Epithelial cell of esophagus (primary cell): ENCODE data around the gene CEP170B.

Experiments used
- DNase-seq: peaks from one replicate; pipeline ENCODE4 v3.0.0; 2010; ENCODE audit warnings: low read depth
- H3K4me3 ChIP-seq: 2 replicates; pipeline ENCODE4 v1.5.1; 2011; ENCODE audit warnings: mild to moderate bottlenecking, low read length, control low read depth
- TF ChIP-seq, protein P1 (sequence below): IDR thresholded peaks from 2 replicates; pipeline ENCODE4 v1.5.1; 2011; ENCODE audit warnings: low read depth, mild to moderate bottlenecking, low read length, control low read depth, inconsistent platforms; ENCODE audit not compliant: insufficient read depth; ENCODE audit errors: missing control alignments

CEP170B gene

GRCh38 chr14:104844306-104845032 lies 20.6 kb upstream of the CEP170B start:
- TF ChIP-seq, protein P1, sequence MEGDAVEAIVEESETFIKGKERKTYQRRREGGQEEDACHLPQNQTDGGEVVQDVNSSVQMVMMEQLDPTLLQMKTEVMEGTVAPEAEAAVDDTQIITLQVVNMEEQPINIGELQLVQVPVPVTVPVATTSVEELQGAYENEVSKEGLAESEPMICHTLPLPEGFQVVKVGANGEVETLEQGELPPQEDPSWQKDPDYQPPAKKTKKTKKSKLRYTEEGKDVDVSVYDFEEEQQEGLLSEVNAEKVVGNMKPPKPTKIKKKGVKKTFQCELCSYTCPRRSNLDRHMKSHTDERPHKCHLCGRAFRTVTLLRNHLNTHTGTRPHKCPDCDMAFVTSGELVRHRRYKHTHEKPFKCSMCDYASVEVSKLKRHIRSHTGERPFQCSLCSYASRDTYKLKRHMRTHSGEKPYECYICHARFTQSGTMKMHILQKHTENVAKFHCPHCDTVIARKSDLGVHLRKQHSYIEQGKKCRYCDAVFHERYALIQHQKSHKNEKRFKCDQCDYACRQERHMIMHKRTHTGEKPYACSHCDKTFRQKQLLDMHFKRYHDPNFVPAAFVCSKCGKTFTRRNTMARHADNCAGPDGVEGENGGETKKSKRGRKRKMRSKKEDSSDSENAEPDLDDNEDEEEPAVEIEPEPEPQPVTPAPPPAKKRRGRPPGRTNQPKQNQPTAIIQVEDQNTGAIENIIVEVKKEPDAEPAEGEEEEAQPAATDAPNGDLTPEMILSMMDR = no peak
- DNase-seq = no peak
- H3K4me3 ChIP-seq = no peak overlapping the region

- TF ChIP-seq, protein P1 = no peak
- no peak for DNase-seq
- H3K4me3 ChIP-seq = no peak overlapping the region
Measured at GRCh38 chr14:104845033-104845666, 19.9 kb upstream of the CEP170B start.

DNA sequence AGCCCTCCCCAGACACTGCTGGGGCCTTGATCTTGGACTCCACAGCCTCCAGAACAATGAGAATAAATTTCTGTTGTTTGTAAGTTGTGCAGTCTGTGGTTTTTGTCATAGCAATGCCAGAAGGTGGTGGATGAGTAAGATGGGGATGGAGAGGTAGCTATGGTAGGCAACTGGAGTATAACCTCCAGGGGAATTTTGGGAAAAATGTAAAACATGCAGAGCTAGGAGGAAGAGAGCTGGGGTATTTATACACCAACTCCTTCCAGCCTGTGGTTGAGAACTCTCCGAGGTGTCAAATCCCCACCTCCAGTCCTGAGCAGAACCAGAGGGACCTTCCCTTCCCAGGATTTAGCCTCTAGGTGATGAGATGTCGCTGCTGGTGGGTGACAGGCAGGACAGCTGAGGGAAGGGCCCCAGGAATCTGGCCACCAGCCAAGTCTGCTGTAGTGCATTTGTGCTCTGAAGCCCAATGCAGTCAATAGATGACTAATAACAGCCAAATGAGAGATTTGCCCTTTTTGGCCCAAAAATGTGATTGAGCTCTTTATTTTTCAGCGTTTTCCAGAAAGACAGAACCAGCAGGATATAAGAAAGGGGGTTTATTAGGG lies 19.1 kb upstream of the CEP170B start:
- TF ChIP-seq, protein P1 = no peak
- DNase-seq = no peak
- no peak overlapping the region for H3K4me3 ChIP-seq

- no peak overlapping the region for H3K4me3 ChIP-seq
- DNase-seq = no peak
- TF ChIP-seq, protein P1 = no peak
Measured at GRCh38 chr14:104852280-104852663, 12.8 kb upstream of the CEP170B start.

GRCh38 chr14:104855532-104856090 lies 9.5 kb upstream of the CEP170B start:
- TF ChIP-seq, protein P1 = no peak
- no peak for DNase-seq
- H3K4me3 ChIP-seq = no peak overlapping the region

GRCh38 chr14:104856157-104856868 lies 8.8 kb upstream of the CEP170B start:
- no peak overlapping the region for H3K4me3 ChIP-seq
- TF ChIP-seq, protein P1 = no peak
- no peak for DNase-seq
